Right cardiac atrium (tissue), 5 donors: ENCODE data around the gene TIGD1. TPM values are rescaled to one million over a fixed set of nuclear protein-coding genes. Genes with fewer than 3 reads are reported as not detected.

Experiments used
- ATAC-seq, 2 donors: fragments of 200-7000 bp; cut with Tn5 transposase; one replicate each; pipeline versions ENCODE4 v1.8.0 to v1.9.1; 2020; ENCODE audit warnings: moderate library complexity in 2 of 2, mild to moderate bottlenecking in 1 of 2
- DNase-seq, 3 donors: peaks; one replicate each; pipeline ENCODE4 v3.0.0-alpha.2; 2020
- H3K27ac ChIP-seq: one replicate; pipeline ENCODE4 v1.5.1; 2013; ENCODE audit warnings: mild to moderate bottlenecking, low read length, control low read depth, moderate library complexity
- H3K27me3 ChIP-seq: one replicate; pipeline ENCODE4 v1.6.1; 2013; ENCODE audit not compliant: control insufficient read depth, insufficient read depth
- H3K4me1 ChIP-seq: one replicate; pipeline ENCODE4 v1.6.1; 2013; ENCODE audit warnings: low read length; ENCODE audit not compliant: control insufficient read depth, insufficient read depth
- H3K4me3 ChIP-seq: one replicate; pipeline ENCODE4 v1.5.1; 2013; ENCODE audit warnings: low read length, control low read depth
- H3K9me3 ChIP-seq: one replicate; pipeline ENCODE4 v1.6.1; 2013; ENCODE audit warnings: low read length; ENCODE audit not compliant: control insufficient read depth
- WGBS: extraction: QIAGEN DNeasy Blood & Tissue Kit; methylation state at CpG from one replicate; pipeline ENCODE4 v1.1.7; 2013; 5-methylcytosine and 5-hydroxymethylcytosine counted together
- intact Hi-C, 4 donors: fragments of 100-400 bp; cut with DNase I; formaldehyde crosslinking; loops; one replicate each; pipeline versions ENCODE4 v1.11.0 to v1.14.0; 2022 to 2023
- polyA plus RNA-seq: library from polyadenylated mRNA; stranded (reverse); fragments of 200-250 nt; gene quantifications from one replicate; pipeline ENCODE4 v1.2.3, GENCODE V29; 2013
- total RNA-seq, 4 donors: library from RNA; stranded (reverse); fragmentation: NEBNext Ultra II Directional; extraction: Animal tissue kit (Norgen Biotek cat#: 25700); gene quantifications; one replicate each; pipeline ENCODE4 v1.2.1, GENCODE V29; 2021
- donor health status: healthy with polysubstance abuse.
- donor health status: DM: no; HTN: yes; CAD: no.
- donor health status: DM: no; HTN: no; CAD: no.
- donor health status: DM: no; HTN: yes; CAD: no; lungs with severe emphysema.
- donor health status: DM: yes; HTN: yes; CAD: no.

Gene TIGD1
- total and polyA plus RNA-seq, 5 donors = 1.9 to 3.3 (median 3.1) TPM

DNA sequence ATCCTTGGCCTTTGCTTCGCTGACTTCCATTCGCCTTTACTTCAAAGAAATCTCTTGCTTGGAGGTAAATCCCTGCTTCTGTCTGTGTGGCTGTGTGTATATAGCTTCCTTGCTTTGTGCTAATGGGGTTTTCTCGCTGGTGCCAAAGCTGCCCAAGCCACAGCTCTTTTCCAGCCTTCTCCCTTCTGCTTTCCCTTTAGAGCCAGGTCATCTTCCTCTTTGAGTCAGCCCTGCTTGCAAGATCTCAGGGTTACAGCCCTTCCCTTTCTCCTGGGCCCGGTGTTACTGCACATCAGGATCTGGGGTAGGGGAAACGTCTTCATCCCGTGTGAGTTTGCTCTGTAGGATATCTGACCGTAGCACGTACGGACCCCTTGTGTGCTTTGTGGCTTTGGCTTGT is 19.2 kb upstream of the TIGD1 start:
- ATAC-seq = no peak
- 94% methylated on average over 9 of the region's 9 CpGs for WGBS
- H3K27me3 ChIP-seq = no peaks in the 10 kb centered on the region

DNA sequence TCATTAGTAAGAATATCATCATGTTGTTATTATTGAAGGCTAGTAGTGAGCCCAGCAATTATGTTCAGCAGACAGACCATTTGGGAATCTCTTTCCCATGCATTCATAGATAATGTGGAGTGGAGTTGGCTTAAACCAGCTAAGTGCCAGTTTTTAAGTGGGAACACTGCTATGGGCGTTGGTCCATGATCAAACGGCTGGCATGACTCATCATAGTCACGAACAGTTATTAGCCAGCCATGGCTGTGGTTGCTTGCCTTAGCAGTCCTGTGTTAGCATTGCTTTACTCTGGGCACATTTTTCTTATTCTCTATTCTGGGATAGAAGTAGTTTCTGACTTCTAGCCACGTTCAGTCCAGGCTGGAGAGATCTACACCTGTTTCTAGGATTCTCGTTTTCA is 17.8 kb upstream of the TIGD1 start:
- Histone ChIP-seq H3K27me3 (no peaks in the 10 kb centered on the region), H3K4me1 (no peaks in the 10 kb centered on the region), H3K9me3 (no peaks in the 10 kb centered on the region), H3K27ac (no peak overlapping the region), H3K4me3 (no peak overlapping the region)
- 64% methylated on average over 5 of the region's 5 CpGs for WGBS
- DNase-seq (no peak), ATAC-seq (peak; percentile 51 to 63)
- intact Hi-C loops = no loop called here

More for the DNA sequence above, 19.2 kb upstream of the TIGD1 start:
- Histone ChIP-seq H3K9me3 (no peaks in the 10 kb centered on the region), H3K4me3 (no peak overlapping the region), H3K27ac (no peak overlapping the region), H3K4me1 (no peaks in the 10 kb centered on the region)
- intact Hi-C loops = no loop called here
- no peak for DNase-seq

DNA sequence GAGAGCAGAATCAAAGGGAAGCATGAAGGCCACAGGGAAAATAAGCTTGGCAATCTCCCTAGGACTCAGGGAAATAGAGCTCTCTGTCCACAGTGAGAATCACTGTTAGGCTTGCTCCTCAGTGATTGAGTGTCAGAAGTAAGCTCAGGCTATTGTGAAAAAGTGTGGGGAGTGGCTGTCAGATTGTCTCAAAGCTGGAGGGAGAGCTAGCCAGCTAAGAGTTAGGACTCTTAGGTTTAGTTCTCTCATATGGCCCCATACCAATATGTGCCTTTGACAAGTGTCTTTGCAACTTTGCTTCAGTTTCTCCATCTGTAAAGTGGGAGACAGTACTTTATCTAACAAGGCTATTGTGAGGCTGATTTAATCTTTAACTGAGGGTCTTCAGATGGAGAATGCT is 17.4 kb upstream of the TIGD1 start:
- no peaks in the 10 kb centered on the region for H3K9me3 ChIP-seq
- intact Hi-C loops = no loop called here

DNA sequence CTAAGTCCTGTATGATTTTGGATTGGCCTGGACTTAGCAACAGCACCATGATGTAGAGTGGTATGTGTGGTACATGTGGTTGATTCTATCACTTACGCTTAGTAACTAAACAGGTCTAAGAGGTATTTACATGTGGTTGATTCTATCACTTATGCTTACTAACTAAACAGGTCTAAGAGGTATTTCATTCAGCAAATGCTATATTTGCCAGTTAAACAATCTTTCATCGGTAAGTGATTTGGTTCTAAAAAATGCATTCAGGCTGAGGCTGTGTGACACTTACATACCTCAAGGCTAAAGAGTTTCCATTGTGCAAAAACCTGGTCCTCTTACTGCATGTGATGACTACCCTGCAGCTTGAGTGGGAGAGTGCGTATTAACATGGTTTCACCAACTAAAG is 13.2 kb upstream of the TIGD1 start:
- intact Hi-C loops = no loop called here
- 65% methylated on average over 3 of the region's 3 CpGs for WGBS

More for the DNA sequence above, 17.4 kb upstream of the TIGD1 start:
- Histone ChIP-seq H3K4me1 (no peaks in the 10 kb centered on the region), H3K27me3 (no peaks in the 10 kb centered on the region), H3K4me3 (no peak overlapping the region), H3K27ac (no peak overlapping the region)
- no peak for DNase-seq
- ATAC-seq = no peak

DNA sequence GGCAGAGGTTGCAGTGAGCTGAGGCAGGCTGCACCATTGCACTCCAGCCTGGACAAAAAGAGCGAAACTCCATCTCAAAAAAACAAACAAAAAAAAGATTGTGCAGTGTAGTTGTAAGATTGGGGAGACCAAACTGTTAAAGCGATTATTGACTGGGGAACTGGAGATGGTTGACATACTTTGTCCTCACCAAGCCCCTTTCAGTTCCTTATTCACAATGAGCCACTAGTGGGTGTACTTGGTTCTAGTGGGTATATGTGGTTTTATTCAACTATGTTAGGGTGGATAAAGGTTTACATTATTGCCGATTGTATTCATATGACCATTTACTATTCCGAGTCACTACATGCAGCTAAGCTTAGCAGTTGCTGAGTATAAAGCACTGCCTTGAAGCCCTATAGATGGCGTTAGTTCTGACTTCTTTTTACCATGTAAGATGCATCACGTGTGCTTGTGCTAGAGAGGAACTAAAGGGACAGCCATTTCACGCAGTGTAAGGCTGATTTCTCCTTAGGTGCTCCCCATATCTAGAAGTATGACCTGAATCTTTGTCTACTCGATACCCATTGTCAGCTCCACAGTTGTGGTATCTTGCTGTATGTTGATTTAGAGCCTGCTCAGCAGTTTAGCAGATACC is 12.3 kb upstream of the TIGD1 start:
- no peaks in the 10 kb centered on the region for H3K9me3 ChIP-seq
- DNase-seq = no peak
- H3K4me3 ChIP-seq = no peak overlapping the region
- 89% methylated on average over 8 of the region's 8 CpGs for WGBS
- H3K27ac ChIP-seq = no peak overlapping the region
- no peaks in the 10 kb centered on the region for H3K4me1 ChIP-seq
- no peak for ATAC-seq
- H3K27me3 ChIP-seq = no peaks in the 10 kb centered on the region
- intact Hi-C loops = no loop called here

More for the DNA sequence above, 13.2 kb upstream of the TIGD1 start:
- H3K27ac ChIP-seq = no peak overlapping the region
- H3K27me3 ChIP-seq = no peaks in the 10 kb centered on the region
- H3K9me3 ChIP-seq = no peaks in the 10 kb centered on the region
- H3K4me1 ChIP-seq = no peaks in the 10 kb centered on the region
- DNase-seq (no peak), ATAC-seq (no peak)
- no peak overlapping the region for H3K4me3 ChIP-seq

DNA sequence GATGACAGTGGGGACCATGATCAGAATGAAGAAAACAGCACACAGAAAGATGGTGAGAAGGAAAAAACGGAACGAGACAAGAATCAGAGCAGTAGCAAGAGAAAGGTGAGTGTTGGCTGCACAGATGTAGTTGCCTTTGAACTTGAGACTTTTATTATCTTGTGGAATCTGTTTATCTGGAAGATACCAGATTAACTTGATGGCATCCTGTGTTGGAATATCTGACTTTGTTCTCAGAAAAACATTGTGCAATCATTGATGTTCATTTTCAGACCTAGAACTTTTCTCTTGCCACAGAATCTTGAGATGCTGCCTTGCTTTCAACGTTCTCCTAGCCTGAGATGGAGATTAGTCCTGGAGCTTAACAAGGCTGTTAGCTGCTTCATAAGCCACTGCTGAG is 6.1 kb upstream of the TIGD1 start:
- H3K9me3 ChIP-seq = no peaks in the 10 kb centered on the region
- no peaks in the 10 kb centered on the region for H3K4me1 ChIP-seq
- intact Hi-C loops = no loop called here
- WGBS = 82% methylated on average over 3 of the region's 3 CpGs
- DNase-seq = no peak
- H3K4me3 ChIP-seq = no peak overlapping the region
- H3K27me3 ChIP-seq = no peaks in the 10 kb centered on the region
- ATAC-seq = no peak
- H3K27ac ChIP-seq = no peak overlapping the region

DNA sequence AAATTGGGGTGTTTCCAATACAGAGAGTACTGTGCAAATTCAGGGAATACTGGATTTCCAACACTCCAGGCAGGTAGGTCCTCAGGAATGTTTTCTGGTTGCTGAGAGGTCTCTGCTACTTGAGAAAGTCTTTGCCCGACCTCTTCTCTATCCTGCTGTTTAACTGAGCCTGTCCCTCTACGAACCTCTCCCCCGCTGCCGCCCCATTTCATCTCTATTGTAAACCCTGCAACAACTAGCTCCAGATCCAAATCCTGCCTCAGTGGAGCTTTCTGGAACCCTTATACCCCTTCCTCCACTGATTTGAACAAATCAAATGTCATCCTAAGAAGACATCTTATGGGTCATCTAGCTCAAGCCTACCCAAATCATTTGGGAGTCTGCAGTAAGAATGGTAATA is 1.4 kb upstream of the TIGD1 start:
- intact Hi-C loops = no loop called here
- Histone ChIP-seq H3K4me3 (peak overlapping the region; percentile 86), H3K4me1 (no peaks in the 10 kb centered on the region), H3K27ac (no peak overlapping the region), H3K9me3 (no peaks in the 10 kb centered on the region), H3K27me3 (no peaks in the 10 kb centered on the region)
- DNase-seq (no peak), ATAC-seq (no peak)
- WGBS = 93% methylated on average over 4 of the region's 4 CpGs

DNA sequence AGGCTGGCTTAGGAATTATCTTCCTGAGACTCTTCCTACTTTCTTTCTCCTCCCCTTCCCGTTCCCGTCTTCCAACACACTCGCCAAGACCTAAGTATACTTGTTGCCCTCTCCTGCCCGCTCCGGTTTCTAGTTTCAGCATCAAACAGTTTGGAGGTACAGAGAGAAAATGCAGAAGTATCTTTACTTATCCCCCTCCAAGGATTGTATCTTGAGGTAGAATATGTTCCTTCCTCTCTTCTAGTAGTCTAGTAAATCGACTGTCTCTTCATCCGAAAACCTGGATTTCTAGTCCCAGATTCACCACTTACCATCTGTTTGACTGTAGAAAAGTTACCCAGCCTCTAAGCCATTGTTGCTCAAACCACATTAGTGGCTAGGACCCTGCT is 887 bp upstream of the TIGD1 start:
- H3K4me1 ChIP-seq = no peaks in the 10 kb centered on the region

DNA sequence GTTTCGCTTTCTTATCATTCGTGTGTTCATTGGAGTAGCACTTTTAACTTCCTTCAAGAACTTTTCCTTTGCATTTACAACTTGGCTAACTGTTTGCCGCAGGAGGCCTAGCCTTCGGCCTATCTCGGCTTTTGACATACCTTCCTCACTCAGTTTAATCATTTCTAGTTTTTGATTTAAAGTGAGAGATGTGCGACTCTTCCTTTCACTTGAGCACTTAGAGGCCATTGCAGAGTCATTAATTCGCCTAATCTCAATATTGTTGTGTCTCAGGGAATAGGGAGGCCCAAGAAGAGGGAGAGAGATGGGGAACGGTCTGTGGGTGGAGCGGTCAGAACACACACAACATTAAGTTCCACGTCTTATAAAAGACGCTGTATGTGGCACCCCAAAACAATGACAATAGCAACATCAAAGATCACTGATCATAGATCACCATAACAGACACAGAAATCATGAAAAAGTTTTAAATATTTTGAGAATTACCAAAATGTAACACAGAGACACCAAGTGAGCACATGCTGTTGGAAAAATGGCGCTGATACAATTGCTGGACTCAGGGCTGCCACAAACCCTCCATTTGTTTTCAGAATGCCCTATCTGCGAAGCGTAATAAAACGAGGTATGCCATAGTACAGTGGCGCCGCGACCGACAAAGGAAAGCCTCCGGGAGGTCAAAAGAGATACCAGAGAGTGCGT is 553 bp downstream of the TIGD1 start:
- DNase-seq (no peak), ATAC-seq (no peak)
- intact Hi-C loops = no loop called here
- Histone ChIP-seq H3K27ac (peak overlapping the region; percentile 96), H3K9me3 (no peaks in the 10 kb centered on the region), H3K4me1 (no peaks in the 10 kb centered on the region), H3K27me3 (no peaks in the 10 kb centered on the region), H3K4me3 (peak overlapping the region; percentile 86)
- WGBS = 42% methylated on average over 21 of the region's 21 CpGs

More for the DNA sequence above, 887 bp upstream of the TIGD1 start:
- WGBS = 13% methylated on average over 7 of the region's 7 CpGs
- Histone ChIP-seq H3K9me3 (no peaks in the 10 kb centered on the region), H3K27ac (peak overlapping the region; percentile 96), H3K4me3 (peak overlapping the region; percentile 86), H3K27me3 (no peaks in the 10 kb centered on the region)
- ATAC-seq (no peak), DNase-seq (no peak)
- intact Hi-C loops = no loop called here

DNA sequence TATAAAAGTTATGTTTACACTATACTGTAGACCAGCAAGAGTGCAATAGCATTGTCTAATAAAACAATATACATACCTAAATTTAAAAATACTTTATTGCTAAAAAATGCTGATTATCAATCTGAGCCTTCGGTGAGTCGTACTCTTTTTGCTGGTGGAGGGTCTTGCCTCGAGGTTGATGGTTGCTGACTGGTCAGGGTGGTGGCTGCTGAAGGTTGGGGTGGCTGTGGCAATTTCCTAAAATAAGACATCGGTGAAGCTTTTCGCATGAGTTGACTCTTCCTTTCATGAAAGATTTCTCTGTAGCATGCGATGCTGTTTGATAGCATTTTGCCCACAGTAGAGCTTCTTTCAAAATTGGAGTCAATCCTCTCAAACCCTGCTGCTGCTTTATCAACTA is 2.4 kb downstream of the TIGD1 start:
- 98% methylated on average over 6 of the region's 6 CpGs for WGBS
- H3K9me3 ChIP-seq = no peaks in the 10 kb centered on the region
- ATAC-seq (no peak), DNase-seq (no peak)
- no peak overlapping the region for H3K4me3 ChIP-seq
- no peak overlapping the region for H3K27ac ChIP-seq
- no peaks in the 10 kb centered on the region for H3K4me1 ChIP-seq
- intact Hi-C loops = no loop called here
- no peaks in the 10 kb centered on the region for H3K27me3 ChIP-seq

DNA sequence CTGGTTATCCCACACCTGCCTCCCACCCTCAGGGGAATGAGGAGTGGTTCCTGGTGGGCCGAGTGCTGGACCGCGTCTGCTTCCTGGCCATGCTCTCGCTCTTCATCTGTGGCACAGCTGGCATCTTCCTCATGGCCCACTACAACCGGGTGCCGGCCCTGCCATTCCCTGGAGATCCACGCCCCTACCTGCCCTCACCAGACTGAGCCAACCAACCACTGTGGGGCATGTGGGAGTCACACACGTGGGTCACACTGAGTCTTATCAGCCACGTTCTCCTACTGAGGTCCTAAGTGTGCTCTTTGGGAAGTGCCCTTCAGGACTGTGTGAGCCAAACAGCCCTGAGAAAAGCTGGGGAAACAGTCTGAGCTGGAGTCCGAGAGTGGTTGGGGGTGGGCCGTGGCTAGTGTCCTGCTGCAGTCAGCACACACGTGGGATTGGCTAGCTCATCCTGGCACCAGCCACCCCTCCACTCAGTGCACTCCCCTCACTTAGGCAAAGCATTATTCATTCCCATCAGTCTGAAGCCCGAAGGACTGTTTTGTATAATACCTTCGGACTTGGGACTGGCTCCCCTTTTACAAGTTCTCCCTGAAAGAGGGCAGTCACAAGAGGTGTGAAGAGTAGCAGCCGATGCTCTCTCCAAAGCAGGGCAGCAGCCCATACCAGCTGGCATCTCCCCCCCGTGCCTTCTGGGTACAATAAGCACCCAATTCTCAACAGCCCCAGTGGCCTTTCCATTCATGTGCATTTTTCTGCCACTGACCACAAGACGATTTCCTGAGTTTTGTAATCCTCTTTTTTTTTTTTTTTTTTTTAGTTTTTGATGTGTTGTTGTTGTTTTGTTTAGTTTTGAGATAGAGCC is 4.6 kb downstream of the TIGD1 start:
- 88% methylated on average over 17 of the region's 17 CpGs for WGBS
- H3K27me3 ChIP-seq = no peaks in the 10 kb centered on the region
- no peaks in the 10 kb centered on the region for H3K4me1 ChIP-seq
- no peak for DNase-seq
- no peak for ATAC-seq
- H3K27ac ChIP-seq = no peak overlapping the region
- H3K4me3 ChIP-seq = no peak overlapping the region
- intact Hi-C loops = no loop called here
- no peaks in the 10 kb centered on the region for H3K9me3 ChIP-seq
